Common myeloid progenitor, CD34-positive (primary cell): ENCODE measurements around the gene PLEKHA3.
"Not testable (repeated sequence)": the region's sequence is repeated elsewhere in the genome, so short reads cannot be mapped to it uniquely, and the experiment has no call there.

ENCODE experiments used
- CTCF ChIA-PET: fragments of 350-600 bp; sonication (Branson Sonifier 250); formaldehyde crosslinking; loops from one replicate; lab custom pipeline; 2021; ENCODE audit warnings: antibody characterized with exemption; lab: Charles Lee
- POLR2A ChIA-PET: fragments of 350-600 bp; sonication (Branson Sonifier 250); formaldehyde crosslinking; loops from one replicate; lab custom pipeline; 2021; ENCODE audit warnings: antibody characterized with exemption; lab: Charles Lee
- DNase-seq, 3 donors: peaks; one replicate each; pipeline versions ENCODE4 v3.0.0 to v3.0.0-alpha.2; 2013
- H3K27ac ChIP-seq, 2 experiments: 1 replicate in 1 of 2; 2 replicates in 1 of 2; pipeline ENCODE4 v1.7.0; 2013; ENCODE audit warnings: inconsistent platforms in 2 of 2, low read length in 2 of 2, mild to moderate bottlenecking in 2 of 2, low read depth in 1 of 2, moderate library complexity in 1 of 2; ENCODE audit not compliant: severe bottlenecking in 2 of 2, insufficient read depth in 1 of 2, poor library complexity in 1 of 2
- H3K27me3 ChIP-seq, 5 experiments: replicated peaks in 2 of 5; 1 replicate in 3 of 5; 2 replicates in 2 of 5; pipeline versions ENCODE4 v1.6.1 to v1.7.0; 2013; ENCODE audit warnings: low read length in 4 of 5, mild to moderate bottlenecking in 2 of 5, moderate library complexity in 2 of 5, inconsistent platforms in 1 of 5; ENCODE audit not compliant: insufficient read depth in 5 of 5, control insufficient read depth in 4 of 5
- H3K36me3 ChIP-seq, 4 experiments: 1 replicate in 2 of 4; 2 replicates in 2 of 4; pipeline versions ENCODE4 v1.6.1 to v1.7.0; 2013; ENCODE audit warnings: low read length in 3 of 4, control low read depth in 1 of 4, mild to moderate bottlenecking in 1 of 4; ENCODE audit not compliant: control insufficient read depth in 4 of 4, insufficient read depth in 4 of 4
- H3K4me1 ChIP-seq, 4 experiments: 1 replicate in 3 of 4; 2 replicates in 1 of 4; pipeline versions ENCODE4 v1.6.1 to v1.7.1; 2013; ENCODE audit warnings: low read length in 3 of 4, mild to moderate bottlenecking in 3 of 4, control low read depth in 1 of 4, inconsistent platforms in 1 of 4, moderate library complexity in 1 of 4; ENCODE audit not compliant: control insufficient read depth in 4 of 4, insufficient read depth in 4 of 4; ENCODE audit errors: control extremely low read depth in 1 of 4
- H3K4me3 ChIP-seq, 7 experiments: 1 replicate in 4 of 7; 2 replicates in 3 of 7; pipeline versions ENCODE4 v1.5.1 to v1.7.0; 2013; ENCODE audit warnings: mild to moderate bottlenecking in 7 of 7, low read length in 6 of 7, moderate library complexity in 6 of 7, inconsistent platforms in 2 of 7, low read depth in 2 of 7, control low read depth in 1 of 7; ENCODE audit not compliant: insufficient read depth in 4 of 7, control insufficient read depth in 1 of 7; ENCODE audit errors: extremely low read depth in 1 of 7
- H3K9me3 ChIP-seq, 5 experiments: 1 replicate in 4 of 5; 2 replicates in 1 of 5; pipeline versions ENCODE4 v1.6.1 to v1.7.1; 2013; ENCODE audit warnings: low read length in 4 of 5, mild to moderate bottlenecking in 2 of 5, inconsistent platforms in 1 of 5, low read depth in 1 of 5, moderate library complexity in 1 of 5; ENCODE audit not compliant: control insufficient read depth in 4 of 5, insufficient read depth in 2 of 5; ENCODE audit errors: control extremely low read depth in 1 of 5
- WGBS: methylation state at CpG from one replicate; pipeline ENCODE4 v1.1.5; 2013; ENCODE audit not compliant: insufficient coverage; 5-methylcytosine and 5-hydroxymethylcytosine counted together

PLEKHA3 gene

DNA sequence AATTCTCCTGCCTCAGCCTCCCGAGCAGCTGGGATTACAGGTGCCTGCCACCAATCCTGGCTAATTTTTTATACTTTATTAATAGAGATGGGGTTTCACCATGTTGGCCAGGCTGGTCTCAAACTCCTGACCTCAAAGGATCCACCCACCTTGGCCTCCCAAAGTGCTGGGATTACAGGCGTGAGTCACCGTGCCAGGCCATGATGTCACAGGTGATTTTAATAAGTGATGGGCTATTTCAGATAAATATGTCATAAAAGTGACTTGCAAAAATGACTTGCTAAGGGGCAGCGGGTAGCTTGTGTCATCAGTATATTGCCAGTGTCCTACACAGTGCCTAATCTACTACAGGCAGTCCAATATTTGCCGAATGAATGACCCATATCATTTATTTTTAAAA is 8.9 kb upstream of the PLEKHA3 start:
- H3K4me1 ChIP-seq, H3K9me3 ChIP-seq, H3K4me3 ChIP-seq, H3K27ac ChIP-seq, POLR2A ChIA-PET, DNase-seq, H3K27me3 ChIP-seq: not testable (repeated sequence)
- H3K36me3 ChIP-seq: peaks cover 5 to 23% (median 12%) of the 10 kb centered on the region in 4 experiments
- CTCF ChIA-PET: interaction anchor here (0.7 kb wide), 1 partner anchor 1135 kb away, joined by 3 read pairs; no protein-coding TSS in a partner anchor
- WGBS: no CpG with 5 or more reads among the region's 5 CpGs

DNA sequence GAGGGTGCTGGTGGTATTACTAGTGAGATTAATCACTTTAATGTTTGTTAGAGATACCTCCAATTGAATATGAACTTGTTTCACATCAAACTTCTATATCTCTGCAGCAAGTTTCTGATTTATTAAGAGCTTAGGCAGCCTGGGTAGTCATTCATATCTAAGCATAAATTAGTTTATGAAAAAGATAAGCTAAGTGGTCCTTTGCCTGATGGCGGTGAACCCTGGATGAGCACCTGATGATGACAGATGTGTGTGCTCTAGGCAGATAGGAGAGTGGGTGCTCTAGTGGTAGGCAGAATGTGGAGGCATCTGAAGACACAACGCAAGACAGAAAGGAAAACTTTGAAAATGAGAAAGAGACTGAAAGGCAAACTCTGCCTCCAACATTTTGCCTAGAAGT is 6.9 kb upstream of the PLEKHA3 start:
- 100% methylated on average over 2 of the region's 2 CpGs for WGBS
- Histone ChIP-seq H3K27ac (no peak overlapping the region), H3K36me3 (peaks cover 0 to 13% (median 5%) of the 10 kb centered on the region in 4 experiments), H3K4me3 (no peak overlapping the region), H3K27me3 (no peaks in the 10 kb centered on the region), H3K4me1 (peaks cover 0 to 11% (median 7%) of the 10 kb centered on the region in 4 experiments), H3K9me3 (no peaks in the 10 kb centered on the region)
- ChIA-PET CTCF (interaction anchor here (1.1 to 1.2 kb wide), 2 partner anchors 13 to 15 kb away, joined by 3 read pairs; no protein-coding TSS in a partner anchor), POLR2A (no interaction called here)
- no peak for DNase-seq

DNA sequence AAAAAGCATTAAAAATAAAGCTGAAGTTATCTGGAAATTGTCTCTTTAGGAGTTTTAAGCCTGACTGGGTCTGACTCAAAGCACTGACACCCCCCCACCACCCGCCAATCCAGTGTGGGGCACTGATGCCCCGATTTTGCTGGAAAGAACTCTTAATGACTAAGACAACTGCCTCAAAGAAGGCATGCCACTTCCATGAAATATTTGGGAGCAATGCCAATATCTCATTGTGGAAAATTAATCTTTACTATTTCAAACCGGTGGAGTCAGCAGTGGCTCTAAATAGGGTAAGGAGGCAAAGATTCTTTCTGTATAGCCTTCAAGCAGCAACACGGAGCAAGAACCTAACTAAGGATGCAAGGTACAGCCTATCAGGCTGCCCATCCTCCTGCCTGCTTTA is 6.3 kb upstream of the PLEKHA3 start:
- CTCF ChIA-PET: interaction anchor here (1.1 to 1.2 kb wide), 2 partner anchors 12 to 15 kb away, joined by 3 read pairs; no protein-coding TSS in a partner anchor
- no peaks in the 10 kb centered on the region for H3K27me3 ChIP-seq
- no peaks in the 10 kb centered on the region for H3K9me3 ChIP-seq
- WGBS: 100% methylated on average over 2 of the region's 4 CpGs
- peaks cover 0 to 16% (median 7%) of the 10 kb centered on the region in 4 experiments for H3K4me1 ChIP-seq
- H3K36me3 ChIP-seq: peaks cover 0 to 9% (median 3%) of the 10 kb centered on the region in 4 experiments
- H3K4me3 ChIP-seq: no peak overlapping the region
- DNase-seq: no peak
- POLR2A ChIA-PET: no interaction called here
- H3K27ac ChIP-seq: no peak overlapping the region

DNA sequence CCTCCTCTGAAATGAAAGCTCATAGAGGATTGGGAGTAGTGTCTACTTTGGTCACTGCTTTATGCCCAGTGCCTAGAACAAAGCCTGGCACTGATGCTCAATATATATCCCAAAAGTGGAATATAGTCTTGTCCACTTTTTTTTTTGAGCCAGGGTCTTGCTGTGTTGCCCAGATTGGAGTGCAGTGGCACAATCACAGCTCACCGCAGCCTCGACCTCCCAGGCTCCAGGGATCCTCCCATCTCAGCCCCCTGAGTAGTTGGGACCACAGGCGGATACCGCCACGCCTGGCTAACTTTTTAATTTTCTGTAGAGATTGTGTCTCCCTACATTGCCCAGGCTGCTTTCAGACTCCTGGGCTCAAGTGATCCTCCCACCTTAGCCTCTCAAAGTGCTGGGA is 5.7 kb upstream of the PLEKHA3 start:
- no peak for DNase-seq
- CTCF ChIA-PET: no interaction called here
- H3K4me1 ChIP-seq: peaks cover 5 to 22% (median 10%) of the 10 kb centered on the region in 4 experiments
- no peak overlapping the region for H3K27ac ChIP-seq
- H3K4me3 ChIP-seq: no peak overlapping the region
- peaks cover 0 to 3% (median 0%) of the 10 kb centered on the region in 4 experiments for H3K36me3 ChIP-seq
- H3K9me3 ChIP-seq: no peaks in the 10 kb centered on the region
- H3K27me3 ChIP-seq: no peaks in the 10 kb centered on the region
- 97% methylated on average over 5 of the region's 5 CpGs for WGBS
- POLR2A ChIA-PET: no interaction called here

DNA sequence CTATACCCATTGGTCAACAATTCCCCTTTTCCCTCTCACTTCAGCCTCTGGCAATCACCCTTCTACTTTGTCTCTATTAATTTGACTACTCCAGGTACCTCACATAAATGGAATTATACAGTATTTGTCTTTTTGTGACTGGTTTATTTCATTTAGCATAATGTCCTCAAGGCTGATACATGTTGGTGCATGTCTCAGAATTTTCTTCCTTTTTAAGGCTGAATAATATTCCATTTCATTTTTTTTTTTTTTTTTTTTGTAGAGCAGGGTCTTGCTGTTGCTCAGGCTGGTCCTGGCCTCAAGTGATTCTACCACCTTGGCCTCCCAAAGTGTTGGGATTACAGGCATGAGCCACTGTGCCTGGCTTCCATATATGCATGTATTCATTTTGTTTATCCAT is 3.8 kb upstream of the PLEKHA3 start:
- no peak for DNase-seq
- Histone ChIP-seq H3K4me3 (no peak overlapping the region), H3K27me3 (no peaks in the 10 kb centered on the region), H3K27ac (no peak overlapping the region), H3K9me3 (no peaks in the 10 kb centered on the region), H3K4me1 (peaks cover 10 to 33% (median 20%) of the 10 kb centered on the region in 4 experiments), H3K36me3 (no peaks in the 10 kb centered on the region)
- CTCF ChIA-PET: no interaction called here
- POLR2A ChIA-PET: no interaction called here

DNA sequence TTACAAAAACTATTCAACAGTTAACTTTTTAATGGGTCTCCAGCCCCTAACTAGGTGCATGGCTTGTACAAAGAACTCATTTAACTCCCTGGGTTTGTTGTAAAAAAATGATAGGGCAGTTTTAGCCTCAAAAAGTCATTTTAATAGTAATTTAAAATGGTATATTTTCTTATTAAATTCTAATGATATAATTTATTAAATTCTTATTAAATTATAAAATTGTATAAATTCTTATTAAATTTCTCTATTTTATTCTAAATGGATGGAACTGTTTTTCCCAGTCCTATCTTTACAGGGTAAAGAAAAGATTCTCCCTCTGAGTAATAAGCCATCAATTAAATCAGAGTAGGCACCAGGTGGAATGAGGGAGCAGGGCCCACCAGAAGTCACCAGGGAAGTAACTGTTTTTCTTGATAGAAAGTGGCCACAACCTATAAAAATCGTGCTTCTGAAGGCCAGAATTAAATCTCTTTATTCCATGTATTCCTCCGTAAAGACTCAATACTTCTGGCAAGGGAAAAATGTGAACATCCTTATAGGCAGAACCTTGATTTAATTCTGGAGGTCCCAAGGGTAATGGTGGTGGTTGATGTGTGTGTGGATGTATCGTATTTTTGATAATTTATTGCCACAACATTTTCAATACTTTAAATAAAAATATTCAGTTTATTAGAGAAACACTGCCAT is 2.7 kb upstream of the PLEKHA3 start:
- H3K36me3 ChIP-seq: no peaks in the 10 kb centered on the region
- peak in 2 of 3 donors; percentile 18 to 33 for DNase-seq
- H3K9me3 ChIP-seq: no peaks in the 10 kb centered on the region
- 0% methylated on average over 2 of the region's 3 CpGs for WGBS
- ChIA-PET CTCF (no interaction called here), POLR2A (no interaction called here)
- peaks cover 16 to 44% (median 30%) of the 10 kb centered on the region in 4 experiments for H3K4me1 ChIP-seq
- no peaks in the 10 kb centered on the region for H3K27me3 ChIP-seq
- H3K4me3 ChIP-seq: peak overlapping the region in 6 of 7 experiments; percentile 85 to 98 (median 88)
- peak overlapping the region in 1 of 2 experiments; percentile 91 for H3K27ac ChIP-seq

DNA sequence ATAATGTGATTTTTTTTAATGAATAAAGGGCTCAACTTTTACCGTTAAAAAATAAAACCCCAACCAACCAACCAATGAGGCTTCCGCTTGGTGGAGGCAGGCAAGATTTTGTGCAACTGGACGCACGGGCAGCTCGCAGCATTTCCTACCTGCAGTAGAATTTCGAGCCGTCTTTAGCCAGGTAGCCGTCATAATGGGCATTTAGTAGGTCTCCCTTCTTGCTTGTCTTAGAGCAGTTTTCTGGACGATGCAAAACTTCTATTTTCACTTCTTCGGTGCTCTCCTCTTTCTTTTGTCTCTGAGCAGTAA is 2.2 kb upstream of the PLEKHA3 start:
- WGBS: 0% methylated on average over 8 of the region's 10 CpGs
- peak overlapping the region; percentile 69 to 98 (median 87) for H3K4me3 ChIP-seq
- peaks cover 16 to 45% (median 31%) of the 10 kb centered on the region in 4 experiments for H3K4me1 ChIP-seq
- H3K9me3 ChIP-seq: no peaks in the 10 kb centered on the region
- DNase-seq: no peak
- peak overlapping the region; percentile 79 to 91 for H3K27ac ChIP-seq
- ChIA-PET POLR2A (no interaction called here), CTCF (no interaction called here)
- no peaks in the 10 kb centered on the region for H3K36me3 ChIP-seq
- H3K27me3 ChIP-seq: no peaks in the 10 kb centered on the region
